ENCODE measurements around the gene SLC15A1.

The SLC15A1 gene

GRCh38 chr13:98798849-98799645, 46.6 kb upstream of the SLC15A1 start:
- H3K27ac ChIP-seq (ENCODE audit: low read depth, low read length): no peak overlapping the region

GRCh38 chr13:98797456-98797855, 45.0 kb upstream of the SLC15A1 start:
- Histone ChIP-seq H3K9me2 (replicated peaks; ENCODE audit: insufficient read depth, low read length) (no peaks in the 10 kb centered on the region), H2AFZ (ENCODE audit: low read depth, low read length, severe bottlenecking) (no peak overlapping the region), H3K79me2 (ENCODE audit: insufficient read depth, low read length) (no peaks in the 10 kb centered on the region), H3K4me2 (ENCODE audit: low read depth, low read length, poor library complexity, severe bottlenecking) (no peak overlapping the region), H3K4me3 (ENCODE audit: insufficient read depth, low read length, poor library complexity, severe bottlenecking) (no peak overlapping the region), H3K36me3 (ENCODE audit: low read length) (no peaks in the 10 kb centered on the region), H3F3A (ENCODE audit: insufficient read depth) (no peaks in the 10 kb centered on the region), H4K20me1 (ENCODE audit: low read depth, low read length) (no peaks in the 10 kb centered on the region), H3K27ac (ENCODE audit: low read depth, low read length) (no peak overlapping the region), H3K9me3 (ENCODE audit: insufficient read depth, low read length) (no peaks in the 10 kb centered on the region), H3K9ac (ENCODE audit: low read length) (no peak overlapping the region), H3K27me3 (ENCODE audit: low read length) (no peaks in the 10 kb centered on the region)
- TF ChIP-seq CTCF (IDR thresholded peaks at IDR 0.05; ENCODE audit: insufficient read depth, low read length, poor library complexity, severe bottlenecking) (no peak), EZH2phosphoT487 (conservative IDR thresholded peaks at IDR 0.05; ENCODE audit: low read length) (no peak)

More at GRCh38 chr13:98798849-98799645, 46.6 kb upstream of the SLC15A1 start:
- H3K4me2 ChIP-seq (ENCODE audit: low read depth, low read length, poor library complexity, severe bottlenecking): no peak overlapping the region
- no peaks in the 10 kb centered on the region for H3K9me3 ChIP-seq (ENCODE audit: insufficient read depth, low read length)
- no peaks in the 10 kb centered on the region for H4K20me1 ChIP-seq (ENCODE audit: low read depth, low read length)
- no peaks in the 10 kb centered on the region for H3K79me2 ChIP-seq (ENCODE audit: insufficient read depth, low read length)
- H3F3A ChIP-seq (ENCODE audit: insufficient read depth): no peaks in the 10 kb centered on the region
- TF ChIP-seq EZH2phosphoT487 (conservative IDR thresholded peaks at IDR 0.05; ENCODE audit: low read length) (no peak), CTCF (IDR thresholded peaks at IDR 0.05; ENCODE audit: insufficient read depth, low read length, poor library complexity, severe bottlenecking) (no peak)
- no peaks in the 10 kb centered on the region for H3K27me3 ChIP-seq (ENCODE audit: low read length)
- H3K36me3 ChIP-seq (ENCODE audit: low read length): no peaks in the 10 kb centered on the region
- H3K9ac ChIP-seq (ENCODE audit: low read length): no peak overlapping the region
- no peak overlapping the region for H2AFZ ChIP-seq (ENCODE audit: low read depth, low read length, severe bottlenecking)
- H3K4me3 ChIP-seq (ENCODE audit: insufficient read depth, low read length, poor library complexity, severe bottlenecking): no peak overlapping the region
- no peaks in the 10 kb centered on the region for H3K9me2 ChIP-seq (replicated peaks; ENCODE audit: insufficient read depth, low read length)

GRCh38 chr13:98796798-98797197, 44.3 kb upstream of the SLC15A1 start:
- Histone ChIP-seq H3K9ac (ENCODE audit: low read length) (no peak overlapping the region), H3F3A (ENCODE audit: insufficient read depth) (no peaks in the 10 kb centered on the region)
- TF ChIP-seq EZH2phosphoT487 (conservative IDR thresholded peaks at IDR 0.05; ENCODE audit: low read length): no peak
- TF ChIP-seq CTCF (IDR thresholded peaks at IDR 0.05; ENCODE audit: insufficient read depth, low read length, poor library complexity, severe bottlenecking): no peak

More at GRCh38 chr13:98796798-98797197, 44.3 kb upstream of the SLC15A1 start:
- Histone ChIP-seq H3K4me3 (ENCODE audit: insufficient read depth, low read length, poor library complexity, severe bottlenecking) (no peak overlapping the region), H3K27me3 (ENCODE audit: low read length) (no peaks in the 10 kb centered on the region), H3K9me2 (replicated peaks; ENCODE audit: insufficient read depth, low read length) (no peaks in the 10 kb centered on the region), H3K36me3 (ENCODE audit: low read length) (no peaks in the 10 kb centered on the region), H3K4me2 (ENCODE audit: low read depth, low read length, poor library complexity, severe bottlenecking) (no peak overlapping the region), H3K79me2 (ENCODE audit: insufficient read depth, low read length) (no peaks in the 10 kb centered on the region), H3K27ac (ENCODE audit: low read depth, low read length) (no peak overlapping the region), H2AFZ (ENCODE audit: low read depth, low read length, severe bottlenecking) (no peak overlapping the region), H4K20me1 (ENCODE audit: low read depth, low read length) (no peaks in the 10 kb centered on the region), H3K9me3 (ENCODE audit: insufficient read depth, low read length) (no peaks in the 10 kb centered on the region)
